ENCODE results near the gene CNTNAP2.

- TF ChIP-seq CTCF (conservative IDR thresholded peaks at IDR 0.05 in 1 of 2, IDR thresholded peaks at IDR 0.05 in 1 of 2; ENCODE audit: low read depth in 1 of 2, low read length in 2 of 2): no peak
- no peak for TF ChIP-seq EZH2 (IDR thresholded peaks at IDR 0.05; ENCODE audit: low read length, missing control alignments)
Observed at GRCh38 chr7:146956853-146957252, 840.3 kb downstream of the CNTNAP2 start.

Data from fibroblast of lung (primary cell).